CD4-positive, alpha-beta T cell treated with Interleukin-6 at 100 ng/mL for 8 hours (primary cell): ENCODE results near the gene DISP2.

Source experiments
- DNase-seq: peaks from one replicate; pipeline ENCODE4 v3.0.0-alpha.2; 2020; ENCODE audit warnings: mixed read lengths, low spot score

Gene DISP2

DNA sequence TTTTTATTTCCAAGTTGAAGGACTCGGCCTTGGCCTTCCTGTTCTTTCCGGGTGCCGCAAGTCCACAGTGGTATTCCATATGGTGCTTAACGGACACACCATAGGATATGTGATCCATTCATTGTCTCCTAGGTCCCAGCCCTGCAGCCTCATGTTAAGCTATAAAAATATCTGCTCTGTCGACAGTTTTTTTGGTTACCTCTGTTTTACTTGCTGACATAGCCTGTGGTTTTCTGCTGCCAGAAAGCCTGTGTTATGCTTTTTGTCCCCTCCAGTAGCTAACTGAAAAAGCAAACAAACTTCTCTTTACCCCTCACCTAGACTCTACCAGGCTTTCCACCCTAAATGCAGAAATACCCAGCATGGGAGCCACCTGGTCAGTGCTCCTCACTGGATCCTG, 29.3 kb upstream of the DISP2 start:
- DNase-seq, result no peak

DNA sequence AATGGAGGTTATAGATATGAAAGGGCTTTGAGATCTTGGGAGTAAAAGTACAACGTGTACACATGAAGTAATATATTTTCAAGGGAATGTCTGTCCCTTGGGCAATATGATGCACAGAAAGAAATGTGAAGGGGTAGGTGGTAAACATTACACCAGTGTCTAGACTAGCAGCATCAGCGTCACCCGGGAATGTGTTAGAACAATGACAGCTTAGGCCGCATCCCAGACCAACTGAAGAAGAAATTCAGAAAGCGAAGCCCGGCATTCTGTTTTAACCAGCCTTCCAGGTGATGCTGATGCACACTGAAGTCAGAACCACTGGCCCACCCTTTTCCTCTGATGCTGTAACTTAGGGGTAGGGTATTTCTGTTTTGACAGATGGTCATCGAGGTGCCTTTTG, 28.2 kb upstream of the DISP2 start:
- DNase-seq, result no peak

- DNase-seq, result no peak
Observed at GRCh38 chr15:40330368-40330836, 27.6 kb upstream of the DISP2 start.

GRCh38 chr15:40331026-40331425, 27.0 kb upstream of the DISP2 start:
- DNase-seq, result no peak

GRCh38 chr15:40331637-40332036, 26.4 kb upstream of the DISP2 start:
- no peak for DNase-seq

DNA sequence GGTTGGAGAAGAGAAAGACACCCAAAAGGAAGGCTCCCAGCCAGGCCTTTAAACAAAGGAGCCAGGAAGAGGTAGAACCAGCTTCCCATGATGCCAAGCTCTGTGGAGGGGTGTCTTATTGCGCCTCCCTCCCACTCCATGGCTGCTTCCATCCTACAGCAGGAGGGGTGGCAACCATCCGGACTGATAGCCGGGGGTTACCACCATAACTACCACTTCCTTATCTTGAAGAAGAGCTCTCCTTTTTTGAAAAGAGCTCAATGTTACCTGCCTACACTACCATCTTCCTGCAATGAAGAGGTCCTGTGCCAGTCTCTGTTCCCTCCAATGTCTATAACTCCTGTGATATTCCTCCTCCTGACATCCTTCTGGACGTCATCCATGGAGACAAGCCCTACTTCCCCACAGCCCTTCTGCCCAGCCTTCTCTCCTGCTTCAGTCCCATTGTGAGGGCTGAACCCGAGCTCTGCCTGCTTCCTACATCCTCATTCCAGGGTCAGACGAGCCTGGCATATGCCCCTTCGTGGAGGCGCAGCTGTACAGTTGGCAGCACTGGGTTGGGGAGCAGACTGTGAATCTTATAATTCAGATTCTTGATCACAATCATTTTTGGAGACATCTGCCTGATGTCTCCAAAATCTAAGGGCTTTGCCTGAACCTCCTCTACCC, 25.8 kb upstream of the DISP2 start:
- DNase-seq, result no peak

GRCh38 chr15:40333922-40334492, 24.0 kb upstream of the DISP2 start:
- peak; percentile 45 for DNase-seq

GRCh38 chr15:40334541-40334940, 23.5 kb upstream of the DISP2 start:
- no peak for DNase-seq

DNA sequence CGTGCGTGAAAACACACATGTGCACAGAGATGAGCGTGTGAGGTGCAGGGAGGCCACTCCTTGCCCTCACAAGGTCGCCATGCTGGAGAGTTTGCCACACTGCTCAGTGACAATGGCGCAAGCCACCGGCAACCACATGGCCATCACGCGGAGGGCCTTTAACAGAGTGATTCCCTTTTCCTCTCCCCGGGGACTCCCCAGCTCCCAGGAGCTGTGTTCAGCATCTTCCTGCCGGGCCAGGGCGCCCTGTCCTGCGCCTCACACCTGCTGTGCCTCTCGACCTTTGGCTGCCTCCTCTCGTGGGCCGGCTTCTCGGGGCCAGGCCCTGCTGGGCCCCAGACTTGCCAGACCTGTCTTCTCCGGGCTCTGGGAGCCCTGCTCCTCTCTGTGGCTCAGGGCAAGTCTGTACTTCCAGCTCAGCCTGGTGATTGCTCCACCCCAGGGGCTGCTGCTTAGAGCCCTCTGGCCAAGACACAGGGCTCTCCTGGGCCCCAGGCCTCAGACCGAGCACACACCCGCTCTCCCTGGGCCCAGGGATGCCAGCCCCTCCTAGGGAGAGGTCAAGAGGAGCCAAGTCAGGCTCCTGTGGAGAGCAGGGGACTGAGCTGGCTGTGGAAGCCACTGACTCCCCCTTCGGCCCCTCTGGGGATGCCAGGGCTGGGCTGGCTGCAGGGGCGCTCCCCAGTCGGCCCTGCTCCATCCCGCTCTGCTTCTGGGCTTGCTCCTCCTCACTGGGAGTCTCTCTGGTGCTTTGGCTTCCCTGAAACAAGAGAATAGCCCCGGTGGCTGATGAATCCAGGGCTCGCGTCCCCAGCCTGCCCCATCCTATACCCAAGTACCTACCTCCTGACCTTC, 22.9 kb upstream of the DISP2 start:
- DNase-seq, result no peak

GRCh38 chr15:40335938-40336743, 21.9 kb upstream of the DISP2 start:
- DNase-seq, result no peak

- peak; percentile 12 for DNase-seq
Observed at GRCh38 chr15:40336744-40337122, 21.3 kb upstream of the DISP2 start.

DNA sequence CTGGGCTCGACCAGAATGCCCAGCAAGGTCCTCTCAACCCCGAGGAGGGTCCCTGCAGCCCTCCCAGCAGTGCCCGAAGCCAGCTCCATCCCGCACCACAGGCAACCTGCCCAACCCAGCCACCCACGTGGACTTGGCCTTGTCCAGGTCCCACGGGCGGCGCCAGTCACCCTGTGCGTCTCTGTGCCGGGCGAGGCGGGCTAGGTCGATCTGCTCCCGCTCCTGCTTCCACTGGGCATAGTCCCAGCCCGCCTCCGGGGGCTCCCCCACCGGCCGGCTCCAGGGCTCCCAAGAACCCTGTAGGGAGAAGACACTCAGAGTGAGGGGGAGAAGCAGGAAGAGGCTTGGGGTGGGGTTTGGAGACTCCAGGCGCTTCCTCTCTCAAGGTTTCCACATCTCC, 20.4 kb upstream of the DISP2 start:
- no peak for DNase-seq

- DNase-seq, result peak; percentile 78
Observed at GRCh38 chr15:40338041-40338657, 19.9 kb upstream of the DISP2 start.

DNA sequence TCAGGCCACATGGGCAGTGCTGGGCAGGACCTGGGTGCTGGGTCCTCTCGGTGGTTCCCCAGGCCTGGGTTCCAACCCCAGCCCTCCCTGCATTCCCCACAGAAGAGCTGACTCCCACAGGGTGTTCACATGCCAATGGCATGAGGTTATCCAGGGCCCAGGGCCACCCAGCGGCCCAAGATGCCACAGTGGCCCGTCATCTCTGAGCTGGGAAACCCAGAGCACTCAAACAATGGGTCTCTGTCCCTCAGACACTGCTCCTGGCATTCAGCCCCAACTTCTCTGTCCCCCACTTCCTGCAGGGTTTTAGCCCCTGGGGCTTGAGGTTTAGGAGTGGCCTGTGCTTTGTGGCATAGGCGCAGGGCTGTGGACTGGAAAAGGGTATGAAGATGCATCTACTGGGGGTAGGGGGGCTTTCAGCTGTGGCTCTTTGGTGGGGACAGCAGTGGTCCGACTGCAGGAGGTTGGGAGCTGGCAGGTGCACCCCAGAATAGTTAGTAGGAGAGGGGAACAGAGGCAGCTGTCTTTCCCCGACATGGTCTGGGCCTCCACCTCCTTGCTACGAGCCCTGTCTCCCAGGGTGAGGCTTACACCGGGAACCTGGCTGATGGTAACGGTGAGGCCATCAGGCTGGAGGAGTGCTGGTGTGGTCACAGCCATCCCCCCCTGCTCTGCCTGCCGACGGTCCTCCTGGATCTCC, 18.9 kb upstream of the DISP2 start:
- DNase-seq, result no peak

DNA sequence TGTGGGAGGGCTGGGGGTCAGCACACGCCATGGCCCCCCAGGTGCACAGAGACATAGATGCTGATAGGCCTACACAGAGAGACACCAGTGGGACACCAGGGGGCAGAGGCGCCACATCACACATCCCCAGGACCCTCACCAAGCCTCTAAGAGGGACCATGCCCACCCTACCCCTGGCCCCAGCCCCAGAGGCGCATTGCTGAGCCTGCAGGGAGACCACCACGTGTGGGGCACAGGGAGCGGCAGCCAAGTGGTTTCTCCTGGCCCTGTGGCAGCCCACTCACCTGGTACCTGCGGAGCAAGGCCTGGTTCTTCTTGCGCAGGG, 18.4 kb upstream of the DISP2 start:
- DNase-seq, result no peak

DNA sequence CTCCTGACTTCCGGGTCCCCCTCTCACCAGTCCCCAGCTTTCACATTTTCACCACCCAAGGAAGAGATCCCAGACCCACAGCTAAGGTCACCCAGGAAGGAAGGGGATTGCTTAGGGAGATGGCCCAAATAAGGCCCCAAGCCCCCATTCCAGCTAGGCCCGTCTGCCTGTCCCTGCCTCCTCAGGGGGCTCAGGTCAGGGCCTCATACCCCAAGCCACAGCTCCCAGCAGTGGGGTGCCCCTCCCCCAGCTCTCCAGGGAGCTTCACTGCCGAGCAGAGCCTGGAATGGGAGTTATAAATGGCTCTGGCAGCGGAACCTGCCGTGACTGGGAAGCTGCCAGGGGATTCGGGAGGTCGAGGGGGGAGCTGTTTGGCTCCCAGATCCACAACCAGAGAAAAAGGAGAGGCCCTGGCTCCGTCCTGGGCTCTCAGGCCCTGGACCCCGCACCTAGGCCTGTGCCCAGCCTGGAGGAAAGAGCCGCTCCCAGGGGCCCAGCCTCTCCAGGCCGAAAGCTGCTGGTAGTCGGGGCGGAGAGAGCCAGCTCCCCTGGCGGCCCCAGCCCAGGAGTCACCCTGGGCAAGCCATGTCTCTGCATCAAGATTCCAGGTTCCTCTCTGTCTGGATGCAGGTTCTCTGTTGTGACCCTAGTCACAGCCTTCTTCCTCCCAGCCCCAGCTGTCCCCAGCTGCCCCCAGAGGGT, 17.8 kb upstream of the DISP2 start:
- DNase-seq, result no peak

GRCh38 chr15:40340740-40341400, 17.1 kb upstream of the DISP2 start, which contains the start of gene CCDC9B:
Gene CCDC9B (minus strand): TSS chr15:40340939. CDS start chr15:40340819, 120 bp downstream.
- DNase-seq, result no peak

DNA sequence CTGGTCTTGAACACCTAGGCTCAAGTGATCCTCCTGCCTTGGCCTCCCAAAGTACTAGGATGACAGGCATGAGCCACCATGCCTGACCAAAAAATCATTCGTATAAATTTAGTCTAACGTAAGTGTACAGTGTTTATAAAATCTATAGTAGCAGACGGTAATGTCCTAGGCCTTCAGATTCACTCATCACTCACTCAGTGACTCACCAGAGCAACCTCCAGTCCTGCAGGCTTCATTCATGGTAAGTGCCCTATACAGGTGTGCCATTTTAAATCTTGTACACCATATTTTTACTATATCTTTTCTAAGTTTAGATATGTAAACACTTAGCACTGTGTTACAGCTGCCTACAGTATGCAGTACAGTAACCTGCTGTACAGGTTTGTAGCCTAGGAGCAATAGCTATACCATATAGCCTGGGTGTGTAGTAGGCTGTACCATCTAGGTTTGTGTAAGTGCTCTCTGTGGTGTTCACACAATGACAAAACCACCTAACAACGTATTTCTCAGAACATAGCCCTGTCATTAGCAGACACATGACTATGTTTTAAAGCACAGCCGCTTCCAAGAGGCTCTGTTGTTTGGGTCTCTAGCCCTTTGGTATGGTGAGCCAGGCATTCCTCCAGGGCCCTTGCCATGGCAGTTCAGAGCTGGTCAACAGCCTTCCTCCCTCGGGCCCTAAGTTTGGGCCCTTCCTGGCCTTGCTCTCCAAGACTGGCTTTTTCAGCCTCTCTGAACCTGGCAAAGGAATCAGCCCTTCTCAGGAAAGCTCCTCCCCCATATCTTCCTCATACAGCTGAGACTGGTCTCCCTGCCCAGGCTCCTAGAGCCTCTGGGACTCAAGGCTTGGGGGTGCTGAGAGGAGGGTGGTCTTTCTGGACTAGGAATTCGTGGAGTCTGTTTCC, 15.4 kb upstream of the DISP2 start:
- DNase-seq, result no peak

DNA sequence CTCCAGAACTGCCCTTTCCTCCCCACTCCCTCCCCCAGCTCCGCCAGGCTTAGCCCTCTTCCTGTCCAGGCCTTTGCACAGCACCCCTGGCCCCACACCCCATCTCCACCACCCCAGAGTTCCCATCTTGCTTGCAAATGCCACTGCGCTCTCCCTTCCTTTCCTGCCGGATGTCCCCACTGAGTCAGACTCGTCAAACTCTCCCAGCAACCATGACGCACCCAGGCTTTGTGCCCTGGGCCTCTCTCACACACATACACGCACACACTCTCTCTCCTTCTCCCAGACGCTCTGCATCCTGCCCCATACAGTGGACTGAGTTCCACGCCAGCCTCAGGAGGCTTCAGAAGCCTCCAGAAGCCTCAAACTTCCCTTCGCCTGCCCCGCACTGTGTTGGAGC, 14.5 kb upstream of the DISP2 start:
- DNase-seq, result no peak
